Stimulated activated CD4-positive, alpha-beta T cell treated with anti-CD3 and anti-CD28 coated beads, TNF-alpha, amount 100 ng/mL, for 48 hours (primary cell): ENCODE data around the gene ZMYND12.

ENCODE experiments used
- DNase-seq, 3 donors: peaks; one replicate each; pipeline ENCODE4 v3.0.0-alpha.2; 2020; ENCODE audit warnings: low read depth in 3 of 3

ZMYND12 gene

DNA sequence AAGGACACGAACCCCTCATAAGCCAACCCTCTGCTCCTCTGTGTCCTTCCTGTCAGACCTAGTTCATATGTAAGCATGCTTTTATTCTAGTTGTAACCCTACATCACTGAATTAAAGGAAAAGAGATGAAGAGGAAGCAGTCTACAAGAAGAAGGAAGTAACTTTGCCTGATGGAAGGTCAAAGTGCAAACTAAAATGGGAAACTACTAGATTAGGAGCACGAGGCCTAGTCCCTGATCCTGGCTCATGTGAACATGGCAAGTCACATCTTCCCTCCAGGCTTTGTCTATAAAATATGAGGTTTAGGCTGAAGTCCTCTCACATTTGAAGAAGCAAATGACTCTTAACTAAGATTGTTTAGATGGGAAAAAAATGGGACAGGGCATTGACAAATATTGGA, 13.2 kb downstream of the ZMYND12 start:
- no peak for DNase-seq

DNA sequence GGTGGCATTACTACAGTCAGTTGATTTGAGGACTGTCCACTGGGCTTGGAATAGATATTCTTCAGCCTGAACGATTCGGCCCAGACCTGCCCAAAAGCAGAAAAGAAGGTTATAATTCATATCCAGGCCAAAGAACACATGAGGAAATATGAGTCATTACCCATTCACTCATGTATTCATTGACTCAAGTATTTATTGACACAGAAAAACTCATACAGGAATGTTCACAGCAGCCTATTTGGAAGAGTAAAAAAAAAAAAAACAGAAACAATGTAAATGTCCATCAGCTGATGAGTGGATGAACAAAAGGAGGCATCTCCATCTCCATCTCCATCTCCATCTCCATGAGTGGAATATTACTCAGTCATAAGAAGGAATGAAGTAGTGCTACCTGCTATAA, 15.9 kb downstream of the ZMYND12 start:
- no peak for DNase-seq

- DNase-seq: no peak
Measured at GRCh38 chr1:42434340-42434739, 21.5 kb downstream of the ZMYND12 start.

DNA sequence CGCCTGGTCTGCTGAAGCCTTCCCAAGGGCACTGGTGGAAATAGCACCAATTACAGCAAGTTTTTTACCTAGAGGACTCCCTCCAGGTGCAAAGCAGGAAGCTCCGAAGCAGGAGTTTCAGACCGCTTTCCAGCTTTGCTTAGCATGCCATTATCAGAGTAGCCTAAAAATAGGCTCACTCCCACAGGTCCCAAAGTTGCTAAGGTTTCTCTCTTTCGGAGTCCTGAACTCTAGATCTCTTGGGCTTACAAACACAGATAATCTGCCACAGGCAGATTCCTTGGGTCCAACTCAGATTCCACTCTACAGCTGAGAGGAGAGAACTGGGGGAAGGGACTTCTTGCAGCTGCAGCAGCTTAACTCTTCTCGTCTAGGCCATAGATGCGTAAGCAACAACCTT, 22.5 kb downstream of the ZMYND12 start:
- no peak for DNase-seq

- no peak for DNase-seq
Measured at GRCh38 chr1:42432714-42433113, 23.1 kb downstream of the ZMYND12 start.

GRCh38 chr1:42431514-42431913, 24.3 kb downstream of the ZMYND12 start:
- no peak for DNase-seq

DNA sequence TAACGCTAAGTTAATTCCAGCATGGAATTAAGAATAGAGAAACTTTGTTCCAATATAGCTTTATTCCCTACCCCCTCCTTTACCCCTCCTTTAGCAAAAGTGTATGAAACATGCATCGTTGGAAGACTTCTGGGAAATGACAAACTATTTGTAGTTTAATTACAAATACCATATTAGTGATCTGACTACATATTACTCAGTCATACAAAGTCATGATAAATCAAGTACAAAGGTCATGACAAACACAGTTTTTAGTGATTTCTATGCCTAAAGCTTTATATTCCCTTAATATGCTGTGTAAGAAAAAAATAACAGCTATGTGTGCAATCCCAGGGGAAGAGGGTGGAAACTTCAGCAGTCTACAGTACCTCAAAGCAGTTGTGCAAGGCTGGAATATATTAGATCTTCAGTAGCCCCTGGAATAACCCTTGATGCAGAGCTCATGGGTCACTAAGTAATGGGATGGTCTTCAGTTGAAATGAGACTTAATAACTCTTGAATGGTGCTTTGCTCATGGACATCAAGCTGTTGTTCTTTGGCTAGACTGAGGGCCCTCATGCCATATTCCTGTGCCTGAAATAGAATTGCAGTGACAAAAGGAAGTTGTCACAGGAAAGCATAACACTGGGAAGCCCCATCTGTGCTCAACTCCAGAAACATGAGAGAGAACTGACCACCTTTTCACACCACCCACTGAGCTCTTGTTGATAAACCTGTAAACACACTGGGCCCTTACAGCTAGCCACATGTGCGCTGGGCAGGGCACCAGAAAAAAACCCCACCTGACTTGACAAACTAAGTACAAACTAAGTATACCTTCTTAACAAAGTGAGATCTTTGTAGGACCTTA, 25.3 kb downstream of the ZMYND12 start:
- DNase-seq: no peak

- no peak for DNase-seq
Measured at GRCh38 chr1:42429603-42430002, 26.2 kb downstream of the ZMYND12 start.

DNA sequence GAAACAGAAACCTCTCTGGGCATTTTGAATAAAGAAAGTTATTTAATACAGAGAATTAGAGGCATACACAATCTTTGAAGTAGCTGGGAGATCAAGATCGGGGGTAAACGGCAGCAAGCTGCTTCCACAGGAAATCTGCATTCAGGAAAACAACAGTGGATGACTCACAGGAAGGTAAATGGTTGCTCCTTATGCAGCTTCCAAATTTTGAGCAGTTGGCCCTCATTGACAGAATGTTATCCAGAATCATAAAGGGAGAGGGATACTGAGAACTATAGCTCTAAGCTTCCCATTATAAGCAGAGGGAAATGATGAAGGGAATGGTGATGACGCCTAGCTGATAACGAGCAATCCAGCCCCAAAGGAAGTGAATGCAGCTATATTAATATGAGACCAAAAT, 28.6 kb downstream of the ZMYND12 start:
- no peak for DNase-seq

GRCh38 chr1:42424201-42424600, 31.6 kb downstream of the ZMYND12 start:
- no peak for DNase-seq

DNA sequence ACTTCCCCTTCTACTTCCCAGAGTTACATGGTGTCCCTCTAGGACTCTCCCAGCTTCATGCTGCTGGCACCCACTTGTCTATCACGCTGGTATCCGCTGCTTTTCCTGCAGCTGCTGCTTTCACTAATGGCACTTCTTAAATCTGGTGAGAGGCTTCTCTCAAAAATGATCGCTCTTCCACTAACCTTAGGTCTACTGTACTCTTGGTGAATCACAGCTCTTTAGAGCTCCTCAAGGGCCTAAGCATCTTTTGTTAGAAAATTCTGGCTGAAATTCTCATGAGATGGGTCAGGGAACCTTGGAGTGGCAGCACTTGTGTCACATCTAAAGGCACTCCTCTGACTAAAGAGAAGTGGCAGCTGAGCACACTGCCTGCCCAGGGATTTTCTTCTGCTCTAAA, 32.1 kb downstream of the ZMYND12 start:
- no peak for DNase-seq

DNA sequence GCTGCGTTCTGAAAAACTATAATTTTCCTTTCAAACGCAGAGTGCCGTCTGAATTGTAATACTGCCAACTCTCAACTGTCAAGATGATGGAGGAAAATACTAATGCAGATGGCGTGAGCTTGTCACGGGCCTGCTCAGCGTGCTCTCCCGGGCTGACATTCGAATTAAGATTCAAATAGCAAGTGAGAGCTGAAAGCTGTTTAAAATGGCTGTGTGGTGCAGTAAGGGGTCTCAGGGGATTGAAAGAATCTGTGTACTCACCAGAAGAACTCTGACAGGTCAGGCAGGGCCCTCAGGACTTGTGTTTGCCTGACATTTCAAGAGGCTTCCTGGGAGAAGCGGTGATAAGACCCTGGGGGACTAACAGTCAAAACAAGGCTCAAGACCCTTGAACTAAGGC, 33.1 kb downstream of the ZMYND12 start:
- DNase-seq: no peak

- no peak for DNase-seq
Measured at GRCh38 chr1:42420911-42421585, 34.8 kb downstream of the ZMYND12 start.

- DNase-seq: no peak
Measured at GRCh38 chr1:42420121-42420520, 35.7 kb downstream of the ZMYND12 start.

GRCh38 chr1:42419126-42419821, 36.5 kb downstream of the ZMYND12 start:
- no peak for DNase-seq

- DNase-seq: no peak
Measured at GRCh38 chr1:42418516-42418915, 37.3 kb downstream of the ZMYND12 start.

- DNase-seq: no peak
Measured at GRCh38 chr1:42417166-42417565, 38.7 kb downstream of the ZMYND12 start.

DNA sequence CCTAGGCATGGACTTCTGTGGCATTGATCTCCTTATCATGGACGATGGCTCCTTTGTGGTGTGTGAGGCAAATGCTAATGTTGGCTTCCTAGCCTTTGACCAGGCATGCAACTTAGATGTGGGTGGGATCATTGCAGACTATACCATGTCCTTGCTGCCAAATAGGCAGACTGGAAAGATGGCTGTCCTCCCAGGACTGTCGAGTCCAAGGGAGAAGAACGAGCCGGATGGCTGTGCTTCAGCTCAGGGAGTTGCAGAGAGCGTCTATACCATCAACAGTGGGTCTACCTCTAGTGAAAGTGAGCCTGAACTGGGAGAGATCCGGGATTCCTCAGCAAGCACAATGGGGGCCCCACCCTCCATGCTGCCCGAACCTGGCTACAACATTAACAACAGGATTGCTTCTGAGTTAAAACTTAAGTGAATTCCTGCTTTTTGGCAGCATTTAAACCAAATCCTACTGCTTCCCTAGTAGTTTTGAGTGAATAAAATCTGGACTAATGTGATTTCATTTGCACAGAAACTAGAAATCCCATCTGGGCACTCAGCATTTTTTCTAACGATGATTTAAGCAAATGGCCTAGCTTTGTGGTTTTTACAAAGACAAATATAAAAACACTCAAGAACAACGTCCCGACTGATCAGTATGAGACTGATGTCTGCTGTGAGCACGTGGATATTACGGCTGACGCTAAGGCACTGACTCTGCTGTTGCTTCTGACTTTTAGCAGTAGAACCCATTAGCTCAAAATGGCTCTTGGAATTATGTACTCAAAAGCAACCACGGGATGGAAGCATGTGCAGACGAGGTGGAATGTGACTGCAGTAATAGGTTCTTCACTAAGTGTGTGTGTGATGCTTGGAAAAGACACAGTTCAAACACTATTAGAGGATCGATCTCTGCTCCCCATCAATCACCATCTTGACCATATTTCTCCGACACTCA, 41.0 kb downstream of the ZMYND12 start:
- DNase-seq: no peak

GRCh38 chr1:42403880-42404400, 51.9 kb downstream of the ZMYND12 start:
- no peak for DNase-seq

DNA sequence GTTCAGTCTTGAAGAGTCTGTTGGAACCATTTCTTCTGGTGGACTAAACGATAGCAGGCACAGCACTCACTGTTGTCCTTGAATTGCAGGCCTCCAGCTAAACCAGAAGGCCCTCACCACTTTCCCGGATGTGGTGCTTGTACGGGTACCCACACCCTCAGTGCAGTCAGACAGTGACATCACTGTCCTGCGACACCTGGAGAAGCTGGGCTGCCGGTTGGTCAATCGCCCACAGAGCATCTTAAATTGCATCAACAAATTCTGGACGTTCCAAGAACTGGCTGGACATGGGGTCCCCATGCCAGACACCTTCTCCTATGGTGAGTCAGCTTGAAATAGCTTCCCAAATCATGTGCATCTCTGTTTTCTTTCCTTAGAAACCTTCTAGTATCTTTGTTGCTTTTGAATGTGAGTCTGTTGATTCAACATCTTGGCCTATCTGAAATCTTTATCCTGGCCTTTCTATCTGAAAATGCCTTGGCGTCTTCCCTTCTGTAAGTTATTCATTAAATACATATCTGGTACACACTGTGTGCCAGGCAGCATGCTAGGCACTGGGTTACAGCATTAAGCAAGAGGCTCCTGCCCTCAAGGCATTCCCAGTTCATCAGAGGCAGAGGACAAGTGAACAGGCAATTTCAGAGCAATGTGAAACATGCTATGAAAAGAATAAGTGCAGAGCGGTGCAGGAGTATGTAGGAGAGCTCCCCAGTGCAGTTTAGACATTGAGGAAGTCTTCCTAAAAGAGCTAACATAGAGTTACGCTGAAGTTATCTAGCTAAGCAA, 56.3 kb downstream of the ZMYND12 start:
- DNase-seq: no peak
